ENCODE measurements around the gene CHP2. TPM values are rescaled to one million over a fixed set of nuclear protein-coding genes. Genes with fewer than 3 reads are reported as not detected.

The CHP2 gene
- total RNA-seq, 1 donor from 2014 or later: not detected

DNA sequence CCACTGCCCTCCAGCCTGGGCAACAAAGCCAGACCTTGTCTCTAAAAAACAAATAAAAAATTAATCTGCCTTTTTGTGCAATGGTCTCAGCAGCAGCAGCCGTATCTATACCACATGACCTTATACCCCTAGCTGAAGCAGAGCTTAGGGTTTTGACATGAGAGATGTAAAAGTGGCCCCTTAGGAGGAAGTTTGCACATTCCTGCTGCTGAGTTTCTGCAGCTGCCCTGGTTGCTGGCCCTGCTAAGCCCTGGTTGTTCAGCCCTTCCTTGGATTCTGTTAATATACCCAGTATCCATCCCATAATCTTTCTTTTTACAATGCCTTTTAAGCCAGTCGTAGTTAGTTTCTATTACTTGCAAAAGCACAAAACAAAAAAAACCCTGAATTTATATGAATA, 48.0 kb downstream of the CHP2 start:
- TF ChIP-seq, protein P1, sequence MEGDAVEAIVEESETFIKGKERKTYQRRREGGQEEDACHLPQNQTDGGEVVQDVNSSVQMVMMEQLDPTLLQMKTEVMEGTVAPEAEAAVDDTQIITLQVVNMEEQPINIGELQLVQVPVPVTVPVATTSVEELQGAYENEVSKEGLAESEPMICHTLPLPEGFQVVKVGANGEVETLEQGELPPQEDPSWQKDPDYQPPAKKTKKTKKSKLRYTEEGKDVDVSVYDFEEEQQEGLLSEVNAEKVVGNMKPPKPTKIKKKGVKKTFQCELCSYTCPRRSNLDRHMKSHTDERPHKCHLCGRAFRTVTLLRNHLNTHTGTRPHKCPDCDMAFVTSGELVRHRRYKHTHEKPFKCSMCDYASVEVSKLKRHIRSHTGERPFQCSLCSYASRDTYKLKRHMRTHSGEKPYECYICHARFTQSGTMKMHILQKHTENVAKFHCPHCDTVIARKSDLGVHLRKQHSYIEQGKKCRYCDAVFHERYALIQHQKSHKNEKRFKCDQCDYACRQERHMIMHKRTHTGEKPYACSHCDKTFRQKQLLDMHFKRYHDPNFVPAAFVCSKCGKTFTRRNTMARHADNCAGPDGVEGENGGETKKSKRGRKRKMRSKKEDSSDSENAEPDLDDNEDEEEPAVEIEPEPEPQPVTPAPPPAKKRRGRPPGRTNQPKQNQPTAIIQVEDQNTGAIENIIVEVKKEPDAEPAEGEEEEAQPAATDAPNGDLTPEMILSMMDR (IDR thresholded peaks at IDR 0.05): no peak
- H3K27ac ChIP-seq: no peak overlapping the region
- no peak for DNase-seq (ENCODE audit: low spot score in 2 of 2)
- no peaks in the 10 kb centered on the region for H3K27me3 ChIP-seq
- no peaks in the 10 kb centered on the region for H3K9me3 ChIP-seq
- H3K4me1 ChIP-seq: no peaks in the 10 kb centered on the region
- intact Hi-C loops (cut with DNase I): loop anchor here (10.0 kb wide), 1 partner anchor 702 kb away; no protein-coding TSS in a partner anchor
- H3K36me3 ChIP-seq: no peaks in the 10 kb centered on the region
- no peak overlapping the region for H3K4me3 ChIP-seq

GRCh38 chr16:23803591-23804123, 48.8 kb downstream of the CHP2 start:
- DNase-seq (ENCODE audit: low spot score in 2 of 2): peak in 1 of 2 donors; percentile 64
- intact Hi-C loops (cut with DNase I): loop anchor here (10.0 kb wide), 1 partner anchor 701 kb away; no protein-coding TSS in a partner anchor
- no peaks in the 10 kb centered on the region for H3K9me3 ChIP-seq
- no peaks in the 10 kb centered on the region for H3K27me3 ChIP-seq
- no peak overlapping the region for H3K27ac ChIP-seq
- TF ChIP-seq, protein P1 (IDR thresholded peaks at IDR 0.05): peak; percentile 11 to 45 (median 12)
- H3K36me3 ChIP-seq: no peaks in the 10 kb centered on the region
- peak overlapping the region; percentile 20 to 25 for H3K4me3 ChIP-seq
- no peaks in the 10 kb centered on the region for H3K4me1 ChIP-seq

GRCh38 chr16:23807028-23807427, 52.2 kb downstream of the CHP2 start:
- H3K4me3 ChIP-seq: no peak overlapping the region
- no peaks in the 10 kb centered on the region for H3K36me3 ChIP-seq
- H3K9me3 ChIP-seq: no peaks in the 10 kb centered on the region
- DNase-seq (ENCODE audit: low spot score in 2 of 2): peak in 1 of 2 donors; percentile 69
- H3K4me1 ChIP-seq: no peaks in the 10 kb centered on the region
- H3K27me3 ChIP-seq: no peaks in the 10 kb centered on the region
- no peak overlapping the region for H3K27ac ChIP-seq
- TF ChIP-seq, protein P1 (IDR thresholded peaks at IDR 0.05): no peak
- intact Hi-C loops (cut with DNase I): loop anchor here (10.0 kb wide), 1 partner anchor 698 kb away; no protein-coding TSS in a partner anchor

Other genes with a start within 250 kb of the CHP2 start
- 10.7 TPM for gene GGA2, start 244.5 kb upstream of the CHP2 start, total RNA-seq
- gene EARS2, start 197.7 kb upstream of the CHP2 start, total RNA-seq: 16.8 TPM
- 51.8 TPM for gene UBFD1, start 197.3 kb upstream of the CHP2 start, total RNA-seq
- gene NDUFAB1, start 158.7 kb upstream of the CHP2 start, total RNA-seq: 71.4 TPM
- 2.1 TPM for gene PALB2, start 113.7 kb upstream of the CHP2 start, total RNA-seq
- gene DCTN5, start 113.6 kb upstream of the CHP2 start, total RNA-seq: 16.7 TPM
- gene PLK1, start 76.1 kb upstream of the CHP2 start, total RNA-seq: 35.2 TPM
- gene ERN2, start 41.8 kb upstream of the CHP2 start, total RNA-seq: not detected
- 1.2 TPM for gene PRKCB, start 81.0 kb downstream of the CHP2 start, total RNA-seq